Lower leg skin (tissue), 4 donors: Measurements from ENCODE around the gene FKBP7. TPM values are rescaled to one million over a fixed set of nuclear protein-coding genes. Genes with fewer than 3 reads are reported as not detected.

Experiments
- DNase-seq, 2 donors: peaks; one replicate each; pipeline ENCODE4 v3.0.0-alpha.2; 2019; ENCODE audit warnings: low spot score in 2 of 2
- H3K4me3 ChIP-seq: fragments of 200-600 bp; sonication (generic); 2 replicates; pipeline ENCODE4 v1.5.1; 2017; ENCODE audit warnings: mild to moderate bottlenecking, low read depth; ENCODE audit not compliant: poor library complexity, severe bottlenecking
- POLR2A ChIP-seq, 2 donors: fragments of 450-650 bp; IDR thresholded peaks; one replicate each; pipeline ENCODE4 v1.6.1; 2016 to 2017; ENCODE audit warnings: antibody characterized with exemption in 2 of 2, mild to moderate bottlenecking in 1 of 2, moderate library complexity in 1 of 2
- WGBS, 2 donors: methylation state at CpG; one replicate each; pipeline ENCODE4 v1.1.5; 2018; 5-methylcytosine and 5-hydroxymethylcytosine counted together
- intact Hi-C: fragments of 100-400 bp; cut with DNase I; formaldehyde crosslinking; loops from one replicate; pipeline ENCODE4 v1.15.0; 2023; ENCODE audit warnings: low total_unique reads
- total RNA-seq, 4 donors: library from RNA; depleted of rRNA; stranded (reverse); fragments of >200 nt; gene quantifications; one replicate each; pipeline ENCODE4 v1.1.0, GENCODE V29; 2016
- TF ChIP-seq, protein P1 (sequence below), 3 donors: fragments of 450-650 bp; IDR thresholded peaks; one replicate each; pipeline ENCODE4 v1.5.1; 2016; ENCODE audit warnings: antibody characterized with exemption in 3 of 3, mild to moderate bottlenecking in 3 of 3, moderate library complexity in 2 of 3

FKBP7 gene
- total RNA-seq, 4 donors from 2014 or later = 4.6 to 6.7 (median 5.4) TPM

DNA sequence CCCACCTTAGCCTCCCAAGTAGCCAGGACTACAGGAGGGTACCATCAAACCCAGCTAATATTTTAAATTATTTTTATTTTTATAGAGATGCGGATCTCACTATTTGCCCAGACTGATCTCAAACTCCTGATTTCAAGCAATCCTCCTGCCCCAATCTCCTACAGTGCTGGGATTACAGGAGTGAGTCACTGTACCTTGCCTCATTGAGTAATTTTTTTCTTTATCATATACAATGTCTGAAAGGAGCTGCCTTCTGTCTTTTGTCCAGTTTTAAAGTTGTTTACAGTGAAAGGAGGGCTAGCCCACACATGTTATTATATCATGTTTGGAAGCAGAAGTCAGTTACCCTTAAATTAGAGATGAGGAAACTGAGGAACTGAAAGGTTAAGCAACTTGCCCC, 60.0 kb downstream of the FKBP7 start:
- intact Hi-C loops = no loop called here
- 91 to 95% methylated on average over 1 of the region's 1 CpG for WGBS, 2 donors
- no peak for TF ChIP-seq POLR2A (IDR thresholded peaks at IDR 0.05)
- TF ChIP-seq, protein P1, sequence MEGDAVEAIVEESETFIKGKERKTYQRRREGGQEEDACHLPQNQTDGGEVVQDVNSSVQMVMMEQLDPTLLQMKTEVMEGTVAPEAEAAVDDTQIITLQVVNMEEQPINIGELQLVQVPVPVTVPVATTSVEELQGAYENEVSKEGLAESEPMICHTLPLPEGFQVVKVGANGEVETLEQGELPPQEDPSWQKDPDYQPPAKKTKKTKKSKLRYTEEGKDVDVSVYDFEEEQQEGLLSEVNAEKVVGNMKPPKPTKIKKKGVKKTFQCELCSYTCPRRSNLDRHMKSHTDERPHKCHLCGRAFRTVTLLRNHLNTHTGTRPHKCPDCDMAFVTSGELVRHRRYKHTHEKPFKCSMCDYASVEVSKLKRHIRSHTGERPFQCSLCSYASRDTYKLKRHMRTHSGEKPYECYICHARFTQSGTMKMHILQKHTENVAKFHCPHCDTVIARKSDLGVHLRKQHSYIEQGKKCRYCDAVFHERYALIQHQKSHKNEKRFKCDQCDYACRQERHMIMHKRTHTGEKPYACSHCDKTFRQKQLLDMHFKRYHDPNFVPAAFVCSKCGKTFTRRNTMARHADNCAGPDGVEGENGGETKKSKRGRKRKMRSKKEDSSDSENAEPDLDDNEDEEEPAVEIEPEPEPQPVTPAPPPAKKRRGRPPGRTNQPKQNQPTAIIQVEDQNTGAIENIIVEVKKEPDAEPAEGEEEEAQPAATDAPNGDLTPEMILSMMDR (IDR thresholded peaks at IDR 0.05) = no peak
- no peak for DNase-seq
- H3K4me3 ChIP-seq = no peak overlapping the region

DNA sequence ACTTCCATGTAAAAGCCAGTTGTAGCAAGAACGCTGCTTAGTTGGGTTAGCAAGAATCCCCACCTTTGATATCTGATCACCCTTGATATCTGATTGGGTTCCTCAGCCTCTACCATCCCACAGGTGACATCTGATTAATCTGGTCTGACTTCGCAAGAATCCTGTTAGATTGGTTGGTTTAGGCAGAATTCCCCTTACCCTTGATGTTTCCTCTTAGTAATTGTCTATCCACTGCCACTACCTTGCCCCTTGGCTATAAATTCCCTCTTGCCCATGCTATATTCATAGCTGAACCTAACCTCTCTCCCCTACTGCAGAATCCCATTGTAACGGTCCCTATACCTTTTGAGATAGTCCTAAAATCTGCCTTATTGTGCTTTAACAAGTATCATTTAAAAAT, 60.5 kb downstream of the FKBP7 start:
- no peak for DNase-seq
- 72 to 84% methylated on average over 3 of the region's 3 CpGs for WGBS, 2 donors
- H3K4me3 ChIP-seq = no peak overlapping the region
- intact Hi-C loops = no loop called here
- no peak for TF ChIP-seq POLR2A (IDR thresholded peaks at IDR 0.05)
- TF ChIP-seq, protein P1 (IDR thresholded peaks at IDR 0.05) = no peak

DNA sequence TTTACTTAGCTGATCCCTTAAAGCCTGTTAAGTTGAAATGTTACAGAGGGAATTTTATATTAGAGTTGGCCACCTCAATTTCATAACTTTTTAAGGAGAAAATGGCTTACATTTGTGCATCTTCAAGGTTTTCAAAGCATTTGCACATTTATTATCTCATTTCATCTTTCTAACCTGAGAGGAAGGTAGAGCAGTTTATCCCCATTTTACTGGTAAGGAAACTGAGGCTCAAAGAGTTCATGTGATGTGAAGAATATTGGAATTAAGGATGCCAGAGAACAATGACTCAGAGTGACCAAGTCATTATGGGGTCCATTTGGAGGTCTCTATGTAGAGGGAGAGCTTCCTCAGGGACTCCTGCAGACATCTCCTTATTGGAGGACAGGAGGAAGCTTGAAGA, 62.4 kb downstream of the FKBP7 start:
- TF ChIP-seq, protein P1 (IDR thresholded peaks at IDR 0.05) = no peak
- no peak for TF ChIP-seq POLR2A (IDR thresholded peaks at IDR 0.05)
- no peak overlapping the region for H3K4me3 ChIP-seq
- no peak for DNase-seq
- intact Hi-C loops = no loop called here

DNA sequence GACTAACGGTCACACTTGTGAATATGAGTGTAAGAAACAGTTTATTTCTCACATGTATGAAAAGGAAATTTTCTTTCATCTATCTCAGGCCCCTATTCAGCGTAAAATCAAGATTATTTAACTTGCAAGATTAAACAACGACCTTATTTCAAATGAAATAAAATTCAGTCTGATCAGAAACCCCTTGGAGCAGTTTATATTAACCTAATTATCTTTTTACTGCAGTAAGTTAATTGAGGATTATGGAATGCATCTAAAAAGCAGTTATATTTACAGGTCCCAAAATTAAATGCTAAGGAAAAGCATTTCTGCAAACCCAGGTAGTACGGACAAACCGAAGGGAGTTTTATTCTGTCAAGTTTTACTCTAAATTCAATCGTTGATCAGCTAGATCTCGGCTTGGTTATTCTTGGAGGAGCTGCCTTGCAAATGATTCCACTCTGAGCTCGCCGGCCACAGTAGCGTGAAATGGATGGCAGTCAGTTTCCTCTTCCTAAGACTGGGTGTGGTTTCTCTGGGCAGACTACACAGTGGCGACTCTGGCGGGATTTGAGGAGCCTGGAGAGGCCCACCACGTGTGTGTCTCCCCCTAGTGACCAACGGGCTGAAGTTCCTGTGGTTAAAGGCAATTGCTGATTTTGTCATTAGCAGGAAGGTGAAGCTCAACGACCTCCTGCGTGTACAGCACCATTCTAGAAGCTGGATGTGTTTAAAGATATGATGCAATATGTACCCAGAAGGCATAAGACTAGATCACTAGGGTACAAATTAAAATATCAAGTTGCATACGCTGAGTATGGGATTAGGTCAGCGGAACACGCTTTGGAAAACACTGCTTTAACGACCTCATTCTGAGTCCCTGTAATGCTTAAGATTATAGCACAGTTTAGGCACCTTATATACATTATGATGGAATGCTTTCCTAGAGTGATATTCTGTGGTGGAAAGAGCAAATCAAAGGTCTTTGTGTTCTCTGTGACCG, 63.8 kb downstream of the FKBP7 start:
- intact Hi-C loops = no loop called here
- 8 to 9% methylated on average over 21 of the region's 21 CpGs for WGBS, 2 donors

More for the DNA sequence above, 63.8 kb downstream of the FKBP7 start:
- TF ChIP-seq POLR2A (IDR thresholded peaks at IDR 0.05) = no peak
- TF ChIP-seq, protein P1 (IDR thresholded peaks at IDR 0.05) = no peak
- no peak overlapping the region for H3K4me3 ChIP-seq
- DNase-seq = peak; percentile 90 to 97

Other genes starting within 250 kb of the FKBP7 start
- gene PRKRA, start 27.4 kb downstream of the FKBP7 start, total RNA-seq = 10 to 100 TPM; 53.8 to 71.2 (median 57.3) TPM
- 1 to 10 TPM in 3 of 4 donors, under 1 TPM in 1; 0.84 to 6.6 (median 1.2) TPM for gene PJVK, start 27.2 kb downstream of the FKBP7 start, total RNA-seq
- gene PLEKHA3, start 1.9 kb upstream of the FKBP7 start, total RNA-seq = 1 to 10 TPM; 2.7 to 7.6 (median 4.2) TPM